Measurements from ENCODE around the gene DEPP1.

GRCh38 chr10:44969854-44970253, 8.8 kb downstream of the DEPP1 start:
- TF ChIP-seq CTCF (IDR thresholded peaks at IDR 0.05), result no peak
- TF ChIP-seq EZH2 (IDR thresholded peaks at IDR 0.05; ENCODE audit: borderline replicate concordance, insufficient read depth, low read depth, low read length, poor library complexity, severe bottlenecking), result no peak
